Putamen (tissue), 1 donor: ENCODE measurements around the gene CRB1.
A peak's percentile ranks its signal among the peaks of the same experiment; 100 is the strongest.
"Not testable (repeated sequence)": the region's sequence is repeated elsewhere in the genome, so short reads cannot be mapped to it uniquely, and the experiment has no call there.

Source experiments
- DNase-seq: peaks from one replicate; pipeline ENCODE4 v3.0.0-alpha.2; 2016; ENCODE audit warnings: low spot score

The CRB1 gene

GRCh38 chr1:197463142-197463541 is 195.1 kb downstream of the CRB1 start:
- no peak for DNase-seq

GRCh38 chr1:197464044-197464443 is 196.0 kb downstream of the CRB1 start:
- DNase-seq = peak; percentile 4

- DNase-seq = no peak
These were observed 197.7 kb downstream of the CRB1 start for GRCh38 chr1:197465528-197466327.

- DNase-seq = no peak
These were observed 198.8 kb downstream of the CRB1 start for GRCh38 chr1:197466813-197467212.

GRCh38 chr1:197467881-197468280 is 199.8 kb downstream of the CRB1 start:
- DNase-seq = no peak

- no peak for DNase-seq
These were observed 200.6 kb downstream of the CRB1 start for GRCh38 chr1:197468543-197469175.

GRCh38 chr1:197469620-197470210 is 201.7 kb downstream of the CRB1 start:
- no peak for DNase-seq

- DNase-seq = no peak
These were observed 202.3 kb downstream of the CRB1 start for GRCh38 chr1:197470330-197470729.

GRCh38 chr1:197471248-197471985 is 203.4 kb downstream of the CRB1 start:
- peak; percentile 7 for DNase-seq

- no peak for DNase-seq
These were observed 204.1 kb downstream of the CRB1 start for GRCh38 chr1:197472141-197472540.

GRCh38 chr1:197480446-197480845 is 212.4 kb downstream of the CRB1 start:
- DNase-seq = no peak

GRCh38 chr1:197481101-197481500 is 213.0 kb downstream of the CRB1 start:
- no peak for DNase-seq

GRCh38 chr1:197485790-197486189 is 217.7 kb downstream of the CRB1 start:
- DNase-seq = no peak

- DNase-seq = no peak
These were observed 218.9 kb downstream of the CRB1 start for GRCh38 chr1:197486946-197487345.

- DNase-seq = not testable (repeated sequence)
These were observed 223.5 kb downstream of the CRB1 start for GRCh38 chr1:197491505-197491904.

GRCh38 chr1:197496722-197497121 is 228.7 kb downstream of the CRB1 start:
- no peak for DNase-seq

- no peak for DNase-seq
These were observed 242.8 kb downstream of the CRB1 start for GRCh38 chr1:197510691-197511378.

GRCh38 chr1:197515421-197515820 is 247.4 kb downstream of the CRB1 start:
- DNase-seq = no peak

- DNase-seq = no peak
These were observed 251.8 kb downstream of the CRB1 start for GRCh38 chr1:197519741-197520334.

GRCh38 chr1:197521118-197521739 is 253.2 kb downstream of the CRB1 start:
- no peak for DNase-seq
